ENCODE results near the gene AJM1. TPM values are rescaled to one million over a fixed set of nuclear protein-coding genes. Genes with fewer than 3 reads are reported as not detected.
A peak's percentile ranks its signal among the peaks of the same experiment; 100 is the strongest.

The AJM1 gene
- polyA plus RNA-seq, 3 donors: 0.10 to 2.0 (median 0.18) TPM

DNA sequence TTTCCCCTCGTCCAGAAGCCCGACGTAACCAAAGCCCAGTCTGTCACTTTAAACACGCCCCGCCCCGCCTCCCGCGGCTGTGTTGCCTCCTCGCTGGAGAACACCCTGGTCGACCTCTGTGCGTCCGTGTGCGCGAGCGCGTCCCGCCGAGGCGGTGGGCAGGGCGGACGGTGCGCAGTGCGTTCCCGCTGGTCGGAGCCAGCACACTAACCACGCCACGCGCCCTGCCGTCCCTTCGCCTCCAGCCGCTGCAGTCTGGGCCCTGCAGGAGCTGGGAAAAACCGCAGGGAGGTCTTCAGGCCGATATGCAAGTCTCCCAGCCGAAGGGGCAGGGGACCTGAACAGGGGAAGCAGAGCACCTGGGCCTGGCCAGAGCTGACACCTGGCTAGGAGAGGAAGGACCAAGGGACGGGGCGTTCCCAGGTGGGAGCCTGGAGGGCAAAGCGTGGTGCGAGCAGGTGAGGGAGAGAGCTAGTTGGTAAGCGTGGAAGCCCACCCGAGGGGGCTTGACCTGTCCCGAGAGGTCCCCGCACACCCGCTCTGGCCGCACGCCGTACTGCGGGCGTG lies 5.6 kb downstream of the AJM1 start:
- Mint-ChIP-seq H3K9me3 (peaks cover 0 to 15% (median 12%) of the 10 kb centered on the region in 7 donors), H3K4me1 (peaks cover 23% of the 10 kb centered on the region), H3K4me3 (peak overlapping the region; percentile 92 to 97), H3K27ac (peak overlapping the region; percentile 7 to 78 (median 70)), H3K36me3 (peaks cover 0 to 9% of the 10 kb centered on the region in 2 donors), H3K27me3 (ENCODE audit: low read depth in 3 of 3) (peaks cover 30 to 47% (median 35%) of the 10 kb centered on the region in 3 donors)
- H3K79me2 ChIP-seq (ENCODE audit: insufficient read depth, low read length): no peaks in the 10 kb centered on the region
- peak; percentile 62 to 65 (median 63) for DNase-seq
- H3K4me3 ChIP-seq (replicated peaks in 1 of 3; ENCODE audit: low read depth in 2 of 3, low read length in 3 of 3): peak overlapping the region; percentile 74 to 93 (median 76)
- H3K27me3 ChIP-seq (ENCODE audit: control insufficient read depth in 2 of 2, insufficient read depth in 2 of 2, low read length in 2 of 2): peaks cover 12 to 37% of the 10 kb centered on the region in 2 donors
- H3K27ac ChIP-seq (ENCODE audit: low read depth in 1 of 2, low read length in 2 of 2): no peak overlapping the region
- intact Hi-C loops (cut with micrococcal nuclease): loop anchor here (2.0 to 10.0 kb wide), 5 partner anchors 39 to 104 kb away; partner anchors contain the start of genes TRAF2 (in 2 of the 2), C8G (in 1 of the 2), FBXW5 (in 1 of the 2) and LCN12 (in 1 of the 2)
- H3K9ac ChIP-seq (ENCODE audit: insufficient read depth, low read length, poor library complexity, severe bottlenecking): peak overlapping the region; percentile 56
- peaks cover 28 to 47% of the 10 kb centered on the region in 2 donors for H3K4me1 ChIP-seq (ENCODE audit: control insufficient read depth in 1 of 2, insufficient read depth in 2 of 2, low read length in 2 of 2)
- WGBS (ENCODE audit: insufficient coverage): under 1% methylated on average over 48 of the region's 48 CpGs
- H3K9me3 ChIP-seq (replicated peaks in 1 of 2; ENCODE audit: control insufficient read depth in 1 of 2, insufficient read depth in 1 of 2, low read length in 2 of 2): peaks cover 0 to 5% of the 10 kb centered on the region in 2 donors
- peaks cover 0 to 5% of the 10 kb centered on the region in 2 donors for H3K36me3 ChIP-seq (replicated peaks in 1 of 2; ENCODE audit: control insufficient read depth in 1 of 2, insufficient read depth in 2 of 2, low read length in 2 of 2)
- H3K4me2 ChIP-seq (replicated peaks; ENCODE audit: extremely low read depth, low read length, poor library complexity, severe bottlenecking): peak overlapping the region; percentile 99
- peak overlapping the region; percentile 68 for H2AFZ ChIP-seq (ENCODE audit: insufficient read depth, low read depth, low read length, poor library complexity, severe bottlenecking)
- TF ChIP-seq, protein P1, sequence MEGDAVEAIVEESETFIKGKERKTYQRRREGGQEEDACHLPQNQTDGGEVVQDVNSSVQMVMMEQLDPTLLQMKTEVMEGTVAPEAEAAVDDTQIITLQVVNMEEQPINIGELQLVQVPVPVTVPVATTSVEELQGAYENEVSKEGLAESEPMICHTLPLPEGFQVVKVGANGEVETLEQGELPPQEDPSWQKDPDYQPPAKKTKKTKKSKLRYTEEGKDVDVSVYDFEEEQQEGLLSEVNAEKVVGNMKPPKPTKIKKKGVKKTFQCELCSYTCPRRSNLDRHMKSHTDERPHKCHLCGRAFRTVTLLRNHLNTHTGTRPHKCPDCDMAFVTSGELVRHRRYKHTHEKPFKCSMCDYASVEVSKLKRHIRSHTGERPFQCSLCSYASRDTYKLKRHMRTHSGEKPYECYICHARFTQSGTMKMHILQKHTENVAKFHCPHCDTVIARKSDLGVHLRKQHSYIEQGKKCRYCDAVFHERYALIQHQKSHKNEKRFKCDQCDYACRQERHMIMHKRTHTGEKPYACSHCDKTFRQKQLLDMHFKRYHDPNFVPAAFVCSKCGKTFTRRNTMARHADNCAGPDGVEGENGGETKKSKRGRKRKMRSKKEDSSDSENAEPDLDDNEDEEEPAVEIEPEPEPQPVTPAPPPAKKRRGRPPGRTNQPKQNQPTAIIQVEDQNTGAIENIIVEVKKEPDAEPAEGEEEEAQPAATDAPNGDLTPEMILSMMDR (IDR thresholded peaks at IDR 0.05): no peak
- peaks cover 9% of the 10 kb centered on the region for H4K20me1 ChIP-seq (ENCODE audit: insufficient read depth, low read length)

GRCh38 chr9:136848393-136849037 lies 6.2 kb downstream of the AJM1 start:
- Mint-ChIP-seq H3K27me3 (ENCODE audit: low read depth in 3 of 3) (peaks cover 29 to 41% (median 30%) of the 10 kb centered on the region in 3 donors), H3K9me3 (peaks cover 0 to 15% (median 10%) of the 10 kb centered on the region in 7 donors), H3K4me1 (peaks cover 22% of the 10 kb centered on the region), H3K36me3 (peaks cover 0 to 9% of the 10 kb centered on the region in 2 donors), H3K4me3 (peak overlapping the region; percentile 92 to 97), H3K27ac (peak overlapping the region in 4 of 7 donors; percentile 49 to 97 (median 90))
- intact Hi-C loops (cut with micrococcal nuclease): loop anchor here (2.0 to 10.0 kb wide), 5 partner anchors 38 to 104 kb away; partner anchors contain the start of genes TRAF2 (in 2 of the 2), C8G (in 1 of the 2), FBXW5 (in 1 of the 2) and LCN12 (in 1 of the 2)
- peak overlapping the region; percentile 74 to 93 (median 76) for H3K4me3 ChIP-seq (replicated peaks in 1 of 3; ENCODE audit: low read depth in 2 of 3, low read length in 3 of 3)
- H3K79me2 ChIP-seq (ENCODE audit: insufficient read depth, low read length): no peaks in the 10 kb centered on the region
- H4K20me1 ChIP-seq (ENCODE audit: insufficient read depth, low read length): peaks cover 9% of the 10 kb centered on the region
- peak overlapping the region; percentile 56 for H3K9ac ChIP-seq (ENCODE audit: insufficient read depth, low read length, poor library complexity, severe bottlenecking)
- peaks cover 12 to 31% of the 10 kb centered on the region in 2 donors for H3K27me3 ChIP-seq (ENCODE audit: control insufficient read depth in 2 of 2, insufficient read depth in 2 of 2, low read length in 2 of 2)
- H3K27ac ChIP-seq (ENCODE audit: low read depth in 1 of 2, low read length in 2 of 2): peak overlapping the region; percentile 31 to 73
- H3K9me3 ChIP-seq (replicated peaks in 1 of 2; ENCODE audit: control insufficient read depth in 1 of 2, insufficient read depth in 1 of 2, low read length in 2 of 2): peaks cover 0 to 5% of the 10 kb centered on the region in 2 donors
- DNase-seq: peak in 2 of 3 donors; percentile 15 to 28
- TF ChIP-seq, protein P1 (IDR thresholded peaks at IDR 0.05): no peak
- H3K36me3 ChIP-seq (replicated peaks in 1 of 2; ENCODE audit: control insufficient read depth in 1 of 2, insufficient read depth in 2 of 2, low read length in 2 of 2): peaks cover 0 to 5% of the 10 kb centered on the region in 2 donors
- H3K4me1 ChIP-seq (ENCODE audit: control insufficient read depth in 1 of 2, insufficient read depth in 2 of 2, low read length in 2 of 2): peaks cover 22 to 42% of the 10 kb centered on the region in 2 donors
- H2AFZ ChIP-seq (ENCODE audit: insufficient read depth, low read depth, low read length, poor library complexity, severe bottlenecking): peak overlapping the region; percentile 68
- H3K4me2 ChIP-seq (replicated peaks; ENCODE audit: extremely low read depth, low read length, poor library complexity, severe bottlenecking): peak overlapping the region; percentile 99
- under 1% methylated on average over 38 of the region's 53 CpGs for WGBS (ENCODE audit: insufficient coverage)
